ENCODE results near the gene DGKB.
"Not testable (repeated sequence)": the region's sequence is repeated elsewhere in the genome, so short reads cannot be mapped to it uniquely, and the experiment has no call there.

Gene DGKB

GRCh38 chr7:14287398-14287797 lies 615.2 kb downstream of the DGKB start:
- no peak for TF ChIP-seq CTCF (conservative IDR thresholded peaks at IDR 0.05)
- no peak overlapping the region for H3K27ac ChIP-seq

GRCh38 chr7:14286036-14286435 lies 616.5 kb downstream of the DGKB start:
- H3K27ac ChIP-seq = no peak overlapping the region
- no peak for TF ChIP-seq CTCF (conservative IDR thresholded peaks at IDR 0.05)

- H3K27ac ChIP-seq = not testable (repeated sequence)
Measured at GRCh38 chr7:14279065-14279871, 623.3 kb downstream of the DGKB start.

- no peak for TF ChIP-seq CTCF (conservative IDR thresholded peaks at IDR 0.05)
- no peak overlapping the region for H3K27ac ChIP-seq
Measured at GRCh38 chr7:14275356-14275755, 627.2 kb downstream of the DGKB start.

- no peak for TF ChIP-seq CTCF (conservative IDR thresholded peaks at IDR 0.05)
- H3K27ac ChIP-seq = no peak overlapping the region
Measured at GRCh38 chr7:14271441-14271840, 631.1 kb downstream of the DGKB start.

- TF ChIP-seq CTCF (conservative IDR thresholded peaks at IDR 0.05) = no peak
- H3K27ac ChIP-seq = no peak overlapping the region
Measured at GRCh38 chr7:14270099-14270498, 632.5 kb downstream of the DGKB start.

- TF ChIP-seq CTCF (conservative IDR thresholded peaks at IDR 0.05) = no peak
- no peak overlapping the region for H3K27ac ChIP-seq
Measured at GRCh38 chr7:14260011-14260410, 642.5 kb downstream of the DGKB start.

GRCh38 chr7:14258861-14259260 lies 643.7 kb downstream of the DGKB start:
- no peak overlapping the region for H3K27ac ChIP-seq
- TF ChIP-seq CTCF (conservative IDR thresholded peaks at IDR 0.05) = no peak

Data from VCaP (cell line).